Measurements from ENCODE around the gene FXYD3. TPM values are rescaled to one million over a fixed set of nuclear protein-coding genes. Genes with fewer than 3 reads are reported as not detected.

FXYD3 gene
- polyA plus RNA-seq, 1 of the 3 experiments (the other 2 are of a cell fraction), result not detected

DNA sequence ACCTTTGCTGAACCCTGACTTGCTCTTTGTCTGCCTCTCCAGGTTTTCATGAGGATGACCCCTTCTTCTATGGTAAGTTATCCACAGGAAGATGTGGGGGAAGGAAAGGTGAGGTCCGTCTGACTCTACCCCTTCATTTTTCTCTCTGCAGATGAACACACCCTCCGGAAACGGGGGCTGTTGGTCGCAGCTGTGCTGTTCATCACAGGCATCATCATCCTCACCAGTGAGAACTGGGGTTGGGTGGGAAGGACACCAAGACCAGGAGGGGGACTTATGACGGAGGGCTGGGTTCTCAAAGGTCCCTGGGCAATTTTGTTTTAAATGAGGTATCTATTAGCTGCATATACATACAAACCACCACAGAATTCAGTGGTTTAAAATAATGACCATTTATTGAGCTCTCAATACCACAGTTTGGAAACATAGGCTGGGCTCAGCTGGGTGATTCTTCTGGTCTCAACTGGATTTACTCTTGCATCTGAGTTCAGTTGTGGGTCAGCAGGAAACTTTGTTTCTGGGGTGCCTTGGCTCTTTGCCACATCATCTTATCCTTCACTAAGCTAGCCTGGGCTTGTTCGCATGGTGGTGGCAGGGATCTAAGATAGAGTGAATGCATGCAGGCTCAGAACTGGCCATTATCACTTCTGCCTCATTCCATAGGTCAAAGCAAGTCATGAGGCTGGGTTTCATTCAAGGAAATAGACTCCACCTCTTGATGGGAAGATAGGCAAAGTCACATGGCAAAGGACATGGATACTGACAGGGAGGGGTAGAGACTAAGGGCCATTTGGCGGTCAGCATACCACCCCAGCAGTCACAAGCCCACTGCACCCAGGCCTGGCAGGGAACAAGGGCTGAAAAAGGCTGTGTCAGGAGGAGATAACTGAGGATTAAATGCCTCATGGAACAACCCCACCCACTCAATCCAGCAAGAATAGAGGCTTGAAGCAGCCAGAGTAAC, 50.8 kb downstream of the FXYD3 start:
- CTCF ChIA-PET, result interaction anchor here (1.3 to 1.6 kb wide), 3 partner anchors 12 to 24 kb away, joined by 3 to 4 read pairs (median 3); no protein-coding TSS in a partner anchor
- H3K9me3 ChIP-seq, result no peaks in the 10 kb centered on the region; the same call in 1 of the 2 replicates
- H3K9ac ChIP-seq, result no peak overlapping the region
- no peak overlapping the region for H3K27ac ChIP-seq (ENCODE audit: low read depth in 2 of 2, low read length in 1 of 2)
- no peak for TF ChIP-seq RFX5 (IDR thresholded peaks at IDR 0.05; ENCODE audit: low read length)
- TF ChIP-seq POLR2AphosphoS5 (IDR thresholded peaks at IDR 0.05; ENCODE audit: low read depth, low read length), result no peak
- no peak for TF ChIP-seq JUND (IDR thresholded peaks at IDR 0.05)
- TF ChIP-seq ELF1 (IDR thresholded peaks at IDR 0.05), result no peak
- no peak for TF ChIP-seq EP300 (IDR thresholded peaks at IDR 0.05; ENCODE audit: borderline replicate concordance in 1 of 2, low read depth in 1 of 2, low read length in 1 of 2)
- no peak for TF ChIP-seq RCOR1 (IDR thresholded peaks at IDR 0.05; ENCODE audit: low read length)
- no peak for TF ChIP-seq FOXJ3 (CRISPR knock-in tag; IDR thresholded peaks at IDR 0.05)
- TF ChIP-seq, protein P1, sequence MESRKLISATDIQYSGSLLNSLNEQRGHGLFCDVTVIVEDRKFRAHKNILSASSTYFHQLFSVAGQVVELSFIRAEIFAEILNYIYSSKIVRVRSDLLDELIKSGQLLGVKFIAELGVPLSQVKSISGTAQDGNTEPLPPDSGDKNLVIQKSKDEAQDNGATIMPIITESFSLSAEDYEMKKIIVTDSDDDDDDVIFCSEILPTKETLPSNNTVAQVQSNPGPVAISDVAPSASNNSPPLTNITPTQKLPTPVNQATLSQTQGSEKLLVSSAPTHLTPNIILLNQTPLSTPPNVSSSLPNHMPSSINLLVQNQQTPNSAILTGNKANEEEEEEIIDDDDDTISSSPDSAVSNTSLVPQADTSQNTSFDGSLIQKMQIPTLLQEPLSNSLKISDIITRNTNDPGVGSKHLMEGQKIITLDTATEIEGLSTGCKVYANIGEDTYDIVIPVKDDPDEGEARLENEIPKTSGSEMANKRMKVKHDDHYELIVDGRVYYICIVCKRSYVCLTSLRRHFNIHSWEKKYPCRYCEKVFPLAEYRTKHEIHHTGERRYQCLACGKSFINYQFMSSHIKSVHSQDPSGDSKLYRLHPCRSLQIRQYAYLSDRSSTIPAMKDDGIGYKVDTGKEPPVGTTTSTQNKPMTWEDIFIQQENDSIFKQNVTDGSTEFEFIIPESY (IDR thresholded peaks at IDR 0.05; ENCODE audit: borderline replicate concordance, low read depth), result no peak
- TF ChIP-seq FOXM1 (IDR thresholded peaks at IDR 0.05; ENCODE audit: low read depth), result no peak
- TF ChIP-seq RAD21 (IDR thresholded peaks at IDR 0.05; ENCODE audit: low read length), result no peak
- TF ChIP-seq YY1 (IDR thresholded peaks at IDR 0.05; ENCODE audit: low read depth), result no peak
- POLR2A ChIA-PET, result no interaction called here
- H3K27me3 ChIP-seq (ENCODE audit: insufficient read depth), result no peaks in the 10 kb centered on the region
- no peak overlapping the region for H3K4me3 ChIP-seq (ENCODE audit: low read depth in 2 of 2, low read length in 1 of 2)
- H3K36me3 ChIP-seq (replicated peaks in 1 of 2; ENCODE audit: control insufficient read depth in 1 of 2, insufficient read depth in 2 of 2, low read length in 1 of 2), result peaks cover 8 to 63% of the 10 kb centered on the region in 2 experiments
- H3K79me2 ChIP-seq (ENCODE audit: insufficient read depth), result no peaks in the 10 kb centered on the region
- no peak overlapping the region for H2AFZ ChIP-seq (ENCODE audit: low read depth)
- no peak overlapping the region for H3K4me2 ChIP-seq
- no peaks in the 10 kb centered on the region for H3K9me2 ChIP-seq
- no peak for DNase-seq
- WGBS (ENCODE audit: low lambda C conversion rate), result 73% methylated on average over 7 of the region's 7 CpGs
- no peaks in the 10 kb centered on the region for H3F3A ChIP-seq (replicated peaks; ENCODE audit: insufficient read depth)
- H4K20me1 ChIP-seq (ENCODE audit: insufficient read depth), result no peaks in the 10 kb centered on the region
- no peaks in the 10 kb centered on the region; a peak in 1 of 4 replicates for H3K4me1 ChIP-seq (ENCODE audit: control insufficient read depth in 1 of 2, insufficient read depth in 2 of 2, low read depth in 1 of 2, low read length in 1 of 2)

- no peaks in the 10 kb centered on the region for H3K9me2 ChIP-seq
- H3F3A ChIP-seq (replicated peaks; ENCODE audit: insufficient read depth), result peaks cover 4% of the 10 kb centered on the region
- no peaks in the 10 kb centered on the region for H3K27me3 ChIP-seq (ENCODE audit: insufficient read depth)
- no peak for DNase-seq
- H3K79me2 ChIP-seq (ENCODE audit: insufficient read depth), result no peaks in the 10 kb centered on the region
- H3K36me3 ChIP-seq (replicated peaks in 1 of 2; ENCODE audit: control insufficient read depth in 1 of 2, insufficient read depth in 2 of 2, low read length in 1 of 2), result peaks cover 8 to 52% of the 10 kb centered on the region in 2 experiments
- no peaks in the 10 kb centered on the region for H3K9me3 ChIP-seq
- ChIA-PET POLR2A (no interaction called here), CTCF (interaction anchor here (1.3 to 1.6 kb wide), 4 partner anchors 10 to 25 kb away, joined by 3 to 4 read pairs (median 4); no protein-coding TSS in a partner anchor)
- no peak overlapping the region for H3K4me2 ChIP-seq
- H3K4me1 ChIP-seq (ENCODE audit: control insufficient read depth in 1 of 2, insufficient read depth in 2 of 2, low read depth in 1 of 2, low read length in 1 of 2), result no peaks in the 10 kb centered on the region; a peak in 1 of 4 replicates
- no peak overlapping the region for H3K27ac ChIP-seq (ENCODE audit: low read depth in 2 of 2, low read length in 1 of 2)
- H3K9ac ChIP-seq, result no peak overlapping the region
- no peak overlapping the region for H3K4me3 ChIP-seq (ENCODE audit: low read depth in 2 of 2, low read length in 1 of 2)
- H2AFZ ChIP-seq (ENCODE audit: low read depth), result no peak overlapping the region
- no peaks in the 10 kb centered on the region for H4K20me1 ChIP-seq (ENCODE audit: insufficient read depth)
- 75% methylated on average over 5 of the region's 5 CpGs for WGBS (ENCODE audit: low lambda C conversion rate)
- TF ChIP-seq MAX (IDR thresholded peaks at IDR 0.05; ENCODE audit: low read depth), result no peak
- TF ChIP-seq, protein P2, sequence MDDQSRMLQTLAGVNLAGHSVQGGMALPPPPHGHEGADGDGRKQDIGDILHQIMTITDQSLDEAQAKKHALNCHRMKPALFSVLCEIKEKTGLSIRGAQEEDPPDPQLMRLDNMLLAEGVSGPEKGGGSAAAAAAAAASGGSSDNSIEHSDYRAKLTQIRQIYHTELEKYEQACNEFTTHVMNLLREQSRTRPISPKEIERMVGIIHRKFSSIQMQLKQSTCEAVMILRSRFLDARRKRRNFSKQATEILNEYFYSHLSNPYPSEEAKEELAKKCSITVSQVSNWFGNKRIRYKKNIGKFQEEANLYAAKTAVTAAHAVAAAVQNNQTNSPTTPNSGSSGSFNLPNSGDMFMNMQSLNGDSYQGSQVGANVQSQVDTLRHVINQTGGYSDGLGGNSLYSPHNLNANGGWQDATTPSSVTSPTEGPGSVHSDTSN (IDR thresholded peaks at IDR 0.05), result no peak
- TF ChIP-seq GABPA (IDR thresholded peaks at IDR 0.05; ENCODE audit: low read depth), result no peak
- TF ChIP-seq YY1 (IDR thresholded peaks at IDR 0.05; ENCODE audit: low read depth), result no peak
- TF ChIP-seq, protein P3, sequence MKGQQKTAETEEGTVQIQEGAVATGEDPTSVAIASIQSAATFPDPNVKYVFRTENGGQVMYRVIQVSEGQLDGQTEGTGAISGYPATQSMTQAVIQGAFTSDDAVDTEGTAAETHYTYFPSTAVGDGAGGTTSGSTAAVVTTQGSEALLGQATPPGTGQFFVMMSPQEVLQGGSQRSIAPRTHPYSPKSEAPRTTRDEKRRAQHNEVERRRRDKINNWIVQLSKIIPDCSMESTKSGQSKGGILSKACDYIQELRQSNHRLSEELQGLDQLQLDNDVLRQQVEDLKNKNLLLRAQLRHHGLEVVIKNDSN (IDR thresholded peaks at IDR 0.05; ENCODE audit: borderline replicate concordance, low read depth), result no peak
- no peak for TF ChIP-seq GATA2 (CRISPR knock-in tag; IDR thresholded peaks at IDR 0.05)
- TF ChIP-seq FOSL2 (IDR thresholded peaks at IDR 0.05; ENCODE audit: borderline replicate concordance, low read depth), result no peak
- no peak for TF ChIP-seq FOXJ3 (CRISPR knock-in tag; IDR thresholded peaks at IDR 0.05)
Measured at GRCh38 chr19:35167251-35168119, 51.9 kb downstream of the FXYD3 start.

Data from SK-N-SH (cell line).